B cell (primary cell): Measurements from ENCODE around the gene BLOC1S6. TPM values are rescaled to one million over a fixed set of nuclear protein-coding genes. Genes with fewer than 3 reads are reported as not detected.
A peak's percentile ranks its signal among the peaks of the same experiment; 100 is the strongest.

ENCODE experiments used
- ATAC-seq: fragments of 200-7000 bp; cut with Tn5 transposase; one replicate; pipeline ENCODE4 v1.10.0; 2021; ENCODE audit warnings: low read depth, mild to moderate bottlenecking, moderate number of reproducible peaks, moderate library complexity
- CTCF ChIA-PET: fragments of 350-600 bp; sonication (Branson Sonifier 250); formaldehyde crosslinking; loops from one replicate; lab custom pipeline; 2021; ENCODE audit warnings: antibody characterized with exemption, inconsistent platforms; lab: Charles Lee
- POLR2A ChIA-PET: fragments of 350-600 bp; sonication (Branson Sonifier 250); formaldehyde crosslinking; loops from one replicate; lab custom pipeline; 2021; ENCODE audit warnings: antibody characterized with exemption; lab: Charles Lee
- DNase-seq: peaks from one replicate; pipeline ENCODE4 v3.0.0; 2013
- H2AFZ ChIP-seq: 2 replicates; pipeline ENCODE4 v1.6.1; 2012; ENCODE audit warnings: mild to moderate bottlenecking, low read depth, low read length; ENCODE audit not compliant: insufficient read depth, poor library complexity, severe bottlenecking
- H3K27ac ChIP-seq, 2 donors: 1 replicate in 1 of 2; 2 replicates in 1 of 2; pipeline ENCODE4 v1.5.1; 2012 to 2013; ENCODE audit warnings: low read length in 2 of 2, mild to moderate bottlenecking in 2 of 2, moderate library complexity in 1 of 2
- H3K27me3 ChIP-seq, 4 experiments: fragments of 200-600 bp in 1 of 4; sonication (generic) in 1 of 4; replicated peaks in 1 of 4; 1 replicate in 2 of 4; 2 replicates in 2 of 4; pipeline versions ENCODE4 v1.6.1 to v1.7.0; 2013 to 2016; ENCODE audit warnings: low read length in 3 of 4, mild to moderate bottlenecking in 2 of 4, mixed read lengths in 1 of 4, moderate library complexity in 1 of 4; ENCODE audit not compliant: insufficient read depth in 4 of 4, control insufficient read depth in 3 of 4; ENCODE audit errors: control extremely low read depth in 1 of 4
- H3K36me3 ChIP-seq, 2 experiments: replicated peaks in 1 of 2; 1 replicate in 1 of 2; 2 replicates in 1 of 2; pipeline versions ENCODE4 v1.6.1 to v1.7.1; 2013; ENCODE audit warnings: low read length in 1 of 2; ENCODE audit not compliant: insufficient read depth in 2 of 2, control insufficient read depth in 1 of 2; ENCODE audit errors: control extremely low read depth in 1 of 2, extremely low read depth in 1 of 2
- H3K4me1 ChIP-seq, 2 donors: fragments of 200-600 bp in 1 of 2; sonication (generic) in 1 of 2; 1 replicate in 1 of 2; 2 replicates in 1 of 2; pipeline versions ENCODE4 v1.5.1 to v1.6.1; 2013 to 2017; ENCODE audit warnings: low read length in 2 of 2; ENCODE audit not compliant: control insufficient read depth in 2 of 2, insufficient read depth in 2 of 2
- H3K4me2 ChIP-seq: replicated peaks from 2 replicates; pipeline ENCODE3; 2012; ENCODE audit warnings: mild to moderate bottlenecking, low read depth, low read length; ENCODE audit not compliant: poor library complexity, severe bottlenecking
- H3K4me3 ChIP-seq, 5 experiments: fragments of 200-600 bp in 1 of 5; sonication (generic) in 1 of 5; 1 replicate in 3 of 5; 2 replicates in 2 of 5; pipeline versions ENCODE4 v1.5.1 to v1.7.0; 2011 to 2016; ENCODE audit warnings: low read length in 4 of 5, mild to moderate bottlenecking in 4 of 5, low read depth in 2 of 5, control low read depth in 1 of 5, moderate library complexity in 1 of 5; ENCODE audit not compliant: insufficient read depth in 1 of 5; ENCODE audit errors: control extremely low read depth in 1 of 5, extremely low read depth in 1 of 5
- H3K79me2 ChIP-seq: fragments of 200-600 bp; sonication (generic); one replicate; pipeline ENCODE4 v1.6.0; 2016; ENCODE audit warnings: low read length; ENCODE audit not compliant: control insufficient read depth, insufficient read depth
- H3K9ac ChIP-seq: fragments of 200-600 bp; sonication (generic); 2 replicates; pipeline ENCODE4 v1.6.1; 2017; ENCODE audit warnings: mild to moderate bottlenecking, low read length, moderate library complexity
- H3K9me3 ChIP-seq, 3 donors: one replicate each; pipeline versions ENCODE4 v1.6.1 to v1.7.1; 2013; ENCODE audit warnings: low read length in 2 of 3; ENCODE audit not compliant: control insufficient read depth in 2 of 3, insufficient read depth in 1 of 3; ENCODE audit errors: control extremely low read depth in 1 of 3
- H4K20me1 ChIP-seq: 2 replicates; pipeline ENCODE4 v1.6.0; 2012; ENCODE audit warnings: mild to moderate bottlenecking, low read length; ENCODE audit not compliant: insufficient read depth, control insufficient read depth, poor library complexity, severe bottlenecking
- H3K27ac Mint-ChIP-seq: one replicate; pipeline ENCODE4 v1.8.0; 2021; ENCODE audit warnings: mixed read lengths
- H3K27me3 Mint-ChIP-seq: one replicate; pipeline ENCODE4 v1.8.0; 2021; ENCODE audit warnings: mixed read lengths
- H3K4me1 Mint-ChIP-seq: one replicate; pipeline ENCODE4 v1.8.0; 2021; ENCODE audit warnings: mixed read lengths
- H3K4me3 Mint-ChIP-seq: one replicate; pipeline ENCODE4 v1.8.0; 2021; ENCODE audit warnings: mixed read lengths
- H3K9me3 Mint-ChIP-seq: one replicate; pipeline ENCODE4 v1.8.0; 2022; ENCODE audit warnings: mixed read lengths; ENCODE audit not compliant: insufficient read depth
- EZH2 ChIP-seq: IDR thresholded peaks from 2 replicates; pipeline ENCODE4 v1.6.1; 2012; ENCODE audit warnings: borderline replicate concordance, low read depth, mild to moderate bottlenecking, moderate library complexity, low read length; ENCODE audit not compliant: insufficient read depth, poor library complexity, severe bottlenecking
- WGBS: methylation state at CpG from one replicate; pipeline ENCODE4 v1.1.5; 2013; ENCODE audit warnings: missing lambda C conversion rate; ENCODE audit not compliant: insufficient coverage; 5-methylcytosine and 5-hydroxymethylcytosine counted together
- intact Hi-C: fragments of 100-400 bp; cut with micrococcal nuclease; formaldehyde crosslinking; loops from one replicate; pipeline ENCODE4 v1.10.0; 2022
- polyA plus RNA-seq: library from polyadenylated mRNA; depleted of rRNA; stranded (reverse); fragments of >200 nt; gene quantifications from 2 replicates; pipeline ENCODE4 v1.2.3, GENCODE V29; 2012
- total RNA-seq, 2 donors: library from RNA; stranded (reverse); fragments of 120-200 nt in 1 of 2; gene quantifications; 1 replicate in 1 of 2; 2 replicates in 1 of 2; pipeline versions ENCODE4 v1.2.3 to v1.2.4, GENCODE V29; 2013 to 2022
- TF ChIP-seq, protein P1 (sequence below): fragments of 200-600 bp; IDR thresholded peaks from one replicate; pipeline ENCODE4 v1.8.0; 2022; ENCODE audit warnings: antibody characterized with exemption, mild to moderate bottlenecking

BLOC1S6 gene
- total and polyA plus RNA-seq, 2 donors (not counting 1 experiment from before 2014, with no cell fraction given), result 12.4 to 60.8 TPM

- Histone ChIP-seq H3K4me3 (no peak overlapping the region), H3K9ac (no peak overlapping the region), H3K9me3 (no peaks in the 10 kb centered on the region), H4K20me1 (no peaks in the 10 kb centered on the region), H3K79me2 (no peaks in the 10 kb centered on the region), H3K27ac (no peak overlapping the region), H3K27me3 (no peaks in the 10 kb centered on the region), H3K4me2 (no peak overlapping the region), H3K36me3 (no peaks in the 10 kb centered on the region), H2AFZ (no peak overlapping the region), H3K4me1 (peaks cover 5 to 6% of the 10 kb centered on the region in 2 donors)
- ATAC-seq, result no peak
- Mint-ChIP-seq H3K27ac (no peak overlapping the region), H3K9me3 (no peaks in the 10 kb centered on the region), H3K27me3 (no peaks in the 10 kb centered on the region), H3K4me1 (peaks cover 6% of the 10 kb centered on the region), H3K4me3 (no peak overlapping the region)
- intact Hi-C loops, result loop anchor here (10.0 kb wide), 1 partner anchor 412 kb away; no protein-coding TSS in a partner anchor
- no peak for TF ChIP-seq EZH2
- TF ChIP-seq, protein P1, sequence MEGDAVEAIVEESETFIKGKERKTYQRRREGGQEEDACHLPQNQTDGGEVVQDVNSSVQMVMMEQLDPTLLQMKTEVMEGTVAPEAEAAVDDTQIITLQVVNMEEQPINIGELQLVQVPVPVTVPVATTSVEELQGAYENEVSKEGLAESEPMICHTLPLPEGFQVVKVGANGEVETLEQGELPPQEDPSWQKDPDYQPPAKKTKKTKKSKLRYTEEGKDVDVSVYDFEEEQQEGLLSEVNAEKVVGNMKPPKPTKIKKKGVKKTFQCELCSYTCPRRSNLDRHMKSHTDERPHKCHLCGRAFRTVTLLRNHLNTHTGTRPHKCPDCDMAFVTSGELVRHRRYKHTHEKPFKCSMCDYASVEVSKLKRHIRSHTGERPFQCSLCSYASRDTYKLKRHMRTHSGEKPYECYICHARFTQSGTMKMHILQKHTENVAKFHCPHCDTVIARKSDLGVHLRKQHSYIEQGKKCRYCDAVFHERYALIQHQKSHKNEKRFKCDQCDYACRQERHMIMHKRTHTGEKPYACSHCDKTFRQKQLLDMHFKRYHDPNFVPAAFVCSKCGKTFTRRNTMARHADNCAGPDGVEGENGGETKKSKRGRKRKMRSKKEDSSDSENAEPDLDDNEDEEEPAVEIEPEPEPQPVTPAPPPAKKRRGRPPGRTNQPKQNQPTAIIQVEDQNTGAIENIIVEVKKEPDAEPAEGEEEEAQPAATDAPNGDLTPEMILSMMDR, result no peak
- WGBS, result 88% methylated on average over 3 of the region's 3 CpGs
- POLR2A ChIA-PET, result no interaction called here
- CTCF ChIA-PET, result interaction anchor here (1.1 to 6.9 kb wide), 2 partner anchors 8 to 159 kb away, joined by 4 to 187 read pairs; no protein-coding TSS in a partner anchor
- no peak for DNase-seq
Measured at GRCh38 chr15:45616901-45617323, 29.7 kb downstream of the BLOC1S6 start.

DNA sequence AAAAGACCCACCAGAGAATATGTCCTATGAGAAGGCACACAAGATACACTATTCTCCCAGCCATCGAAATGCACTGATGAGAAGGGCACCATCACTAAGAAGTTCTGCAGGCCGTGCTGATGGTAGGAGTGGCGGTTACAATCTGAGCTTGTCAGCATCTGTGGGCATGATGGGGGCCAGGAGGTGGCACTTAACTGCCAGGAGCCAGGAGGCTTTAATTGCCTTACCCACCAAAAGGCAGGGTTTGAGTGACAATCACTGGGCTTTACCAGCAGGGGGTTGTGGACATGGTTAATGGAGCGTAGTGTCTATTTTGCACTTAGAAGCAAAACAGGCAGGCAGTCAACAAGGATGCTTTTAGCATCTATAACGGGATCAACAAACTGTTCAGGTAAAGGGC lies 31.6 kb downstream of the BLOC1S6 start:
- ATAC-seq (peak; percentile 34), DNase-seq (peak; percentile 23)
- intact Hi-C loops, result loop anchor here (10.0 kb wide), 1 partner anchor 414 kb away; no protein-coding TSS in a partner anchor
- Histone ChIP-seq H3K4me1 (peaks cover 5 to 6% of the 10 kb centered on the region in 2 donors), H4K20me1 (no peaks in the 10 kb centered on the region), H3K27me3 (no peaks in the 10 kb centered on the region), H3K9ac (no peak overlapping the region), H3K36me3 (no peaks in the 10 kb centered on the region), H2AFZ (no peak overlapping the region), H3K4me2 (no peak overlapping the region), H3K9me3 (no peaks in the 10 kb centered on the region), H3K4me3 (no peak overlapping the region), H3K79me2 (no peaks in the 10 kb centered on the region), H3K27ac (no peak overlapping the region)
- 80% methylated on average over 3 of the region's 5 CpGs for WGBS
- Mint-ChIP-seq H3K9me3 (no peaks in the 10 kb centered on the region), H3K4me3 (no peak overlapping the region), H3K4me1 (peaks cover 6% of the 10 kb centered on the region), H3K27me3 (no peaks in the 10 kb centered on the region), H3K27ac (no peak overlapping the region)
- ChIA-PET POLR2A (no interaction called here), CTCF (interaction anchor here (1.0 kb wide), 1 partner anchor 11 kb away, joined by 3 read pairs; no protein-coding TSS in a partner anchor)
- TF ChIP-seq EZH2, result no peak
- TF ChIP-seq, protein P1, result peak; percentile 13
